ENCODE measurements around the gene POLR1B. TPM values are rescaled to one million over a fixed set of nuclear protein-coding genes. Genes with fewer than 3 reads are reported as not detected.
"Not testable (repeated sequence)": the region's sequence is repeated elsewhere in the genome, so short reads cannot be mapped to it uniquely, and the experiment has no call there.

The POLR1B gene
- total RNA-seq, 1 donor, result 10.5 TPM

GRCh38 chr2:112547333-112547732 is 5.1 kb downstream of the POLR1B start:
- no peaks in the 10 kb centered on the region for H3K9me3 ChIP-seq (ENCODE audit: low read depth, low read length)
- peaks cover 36% of the 10 kb centered on the region for H3K79me2 ChIP-seq (ENCODE audit: insufficient read depth, low read length)
- no peaks in the 10 kb centered on the region for H3K27me3 ChIP-seq (ENCODE audit: insufficient read depth, low read length)
- TF ChIP-seq, protein P1, sequence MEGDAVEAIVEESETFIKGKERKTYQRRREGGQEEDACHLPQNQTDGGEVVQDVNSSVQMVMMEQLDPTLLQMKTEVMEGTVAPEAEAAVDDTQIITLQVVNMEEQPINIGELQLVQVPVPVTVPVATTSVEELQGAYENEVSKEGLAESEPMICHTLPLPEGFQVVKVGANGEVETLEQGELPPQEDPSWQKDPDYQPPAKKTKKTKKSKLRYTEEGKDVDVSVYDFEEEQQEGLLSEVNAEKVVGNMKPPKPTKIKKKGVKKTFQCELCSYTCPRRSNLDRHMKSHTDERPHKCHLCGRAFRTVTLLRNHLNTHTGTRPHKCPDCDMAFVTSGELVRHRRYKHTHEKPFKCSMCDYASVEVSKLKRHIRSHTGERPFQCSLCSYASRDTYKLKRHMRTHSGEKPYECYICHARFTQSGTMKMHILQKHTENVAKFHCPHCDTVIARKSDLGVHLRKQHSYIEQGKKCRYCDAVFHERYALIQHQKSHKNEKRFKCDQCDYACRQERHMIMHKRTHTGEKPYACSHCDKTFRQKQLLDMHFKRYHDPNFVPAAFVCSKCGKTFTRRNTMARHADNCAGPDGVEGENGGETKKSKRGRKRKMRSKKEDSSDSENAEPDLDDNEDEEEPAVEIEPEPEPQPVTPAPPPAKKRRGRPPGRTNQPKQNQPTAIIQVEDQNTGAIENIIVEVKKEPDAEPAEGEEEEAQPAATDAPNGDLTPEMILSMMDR (IDR thresholded peaks at IDR 0.05; ENCODE audit: extremely low read depth, low read depth, low read length), result no peak
- H2AFZ ChIP-seq (ENCODE audit: low read length), result no peak overlapping the region
- peaks cover 8% of the 10 kb centered on the region for H3K4me1 ChIP-seq (ENCODE audit: insufficient read depth, low read length)
- no peak overlapping the region for H3K27ac ChIP-seq (ENCODE audit: low read depth, low read length)
- no peak for DNase-seq (ENCODE audit: insufficient read length, low spot score, missing footprints)
- no peak overlapping the region for H3K4me2 ChIP-seq (ENCODE audit: insufficient read depth, low read length)
- H3K36me3 ChIP-seq (ENCODE audit: insufficient read depth, low read length), result peaks cover 37% of the 10 kb centered on the region
- H4K20me1 ChIP-seq (ENCODE audit: insufficient read depth, low read length), result no peaks in the 10 kb centered on the region
- no peak overlapping the region for H3K4me3 ChIP-seq (ENCODE audit: insufficient read depth, low read length)

DNA sequence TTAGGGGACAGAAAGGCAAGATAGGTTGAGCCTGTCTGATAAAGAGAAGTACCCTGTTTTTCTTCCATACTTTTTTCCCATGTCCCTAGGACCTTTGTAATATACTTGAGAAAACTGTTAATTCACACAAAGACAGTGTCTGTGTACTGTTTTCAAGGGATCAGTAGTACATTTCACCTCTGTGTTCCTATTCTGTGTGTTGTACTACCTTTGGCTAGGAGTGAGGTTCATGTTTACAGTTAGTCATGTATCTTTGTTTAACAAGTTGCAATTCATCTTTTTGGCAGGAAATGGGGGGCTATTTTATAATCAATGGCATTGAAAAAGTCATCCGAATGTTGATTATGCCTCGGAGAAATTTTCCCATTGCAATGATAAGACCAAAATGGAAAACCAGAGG is 6.7 kb downstream of the POLR1B start:
- Histone ChIP-seq H3K27me3 (ENCODE audit: insufficient read depth, low read length) (no peaks in the 10 kb centered on the region), H3K9me3 (ENCODE audit: low read depth, low read length) (no peaks in the 10 kb centered on the region), H3K4me3 (ENCODE audit: insufficient read depth, low read length) (no peak overlapping the region), H3K4me1 (ENCODE audit: insufficient read depth, low read length) (no peaks in the 10 kb centered on the region), H3K79me2 (ENCODE audit: insufficient read depth, low read length) (peaks cover 20% of the 10 kb centered on the region), H3K4me2 (ENCODE audit: insufficient read depth, low read length) (no peak overlapping the region), H2AFZ (ENCODE audit: low read length) (no peak overlapping the region), H3K27ac (ENCODE audit: low read depth, low read length) (no peak overlapping the region), H4K20me1 (ENCODE audit: insufficient read depth, low read length) (no peaks in the 10 kb centered on the region), H3K36me3 (ENCODE audit: insufficient read depth, low read length) (peaks cover 41% of the 10 kb centered on the region)
- TF ChIP-seq, protein P1 (IDR thresholded peaks at IDR 0.05; ENCODE audit: extremely low read depth, low read depth, low read length), result no peak
- DNase-seq (ENCODE audit: insufficient read length, low spot score, missing footprints), result no peak

DNA sequence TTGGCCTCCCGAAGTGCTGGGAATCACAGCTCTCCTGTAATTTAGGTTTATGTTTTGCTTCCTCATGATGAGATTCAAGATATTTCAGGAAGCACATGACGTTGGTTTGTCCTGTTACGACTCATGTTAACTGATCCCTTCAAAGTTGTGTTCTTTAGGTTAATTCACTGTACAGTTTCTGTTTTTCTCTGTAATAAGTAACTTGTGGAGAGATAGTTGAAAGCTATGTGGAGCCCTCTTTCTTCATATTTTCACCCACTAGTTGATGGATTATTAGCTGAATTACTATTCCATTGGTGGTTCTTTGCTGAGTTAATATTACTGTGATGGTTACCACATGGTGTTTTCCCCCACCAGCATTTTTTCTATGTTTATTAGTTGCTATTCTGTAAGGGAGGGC is 23.8 kb downstream of the POLR1B start:
- Histone ChIP-seq H3K4me2 (ENCODE audit: insufficient read depth, low read length) (no peak overlapping the region), H3K27me3 (ENCODE audit: insufficient read depth, low read length) (no peaks in the 10 kb centered on the region), H3K9me3 (ENCODE audit: low read depth, low read length) (no peaks in the 10 kb centered on the region), H2AFZ (ENCODE audit: low read length) (no peak overlapping the region), H3K27ac (ENCODE audit: low read depth, low read length) (no peak overlapping the region), H3K4me1 (ENCODE audit: insufficient read depth, low read length) (no peaks in the 10 kb centered on the region), H3K36me3 (ENCODE audit: insufficient read depth, low read length) (peaks cover 46% of the 10 kb centered on the region), H4K20me1 (ENCODE audit: insufficient read depth, low read length) (no peaks in the 10 kb centered on the region), H3K79me2 (ENCODE audit: insufficient read depth, low read length) (no peaks in the 10 kb centered on the region), H3K4me3 (ENCODE audit: insufficient read depth, low read length) (no peak overlapping the region)
- no peak for DNase-seq (ENCODE audit: insufficient read length, low spot score, missing footprints)
- TF ChIP-seq, protein P1 (IDR thresholded peaks at IDR 0.05; ENCODE audit: extremely low read depth, low read depth, low read length), result no peak

GRCh38 chr2:112566508-112566907 is 24.2 kb downstream of the POLR1B start:
- not testable (repeated sequence) for H3K9me3 ChIP-seq (ENCODE audit: low read depth, low read length); DNase-seq (ENCODE audit: insufficient read length, low spot score, missing footprints); H3K4me2 ChIP-seq (ENCODE audit: insufficient read depth, low read length); H3K79me2 ChIP-seq (ENCODE audit: insufficient read depth, low read length); H3K4me1 ChIP-seq (ENCODE audit: insufficient read depth, low read length); H3K27ac ChIP-seq (ENCODE audit: low read depth, low read length); H2AFZ ChIP-seq (ENCODE audit: low read length); H4K20me1 ChIP-seq (ENCODE audit: insufficient read depth, low read length); H3K27me3 ChIP-seq (ENCODE audit: insufficient read depth, low read length); H3K4me3 ChIP-seq (ENCODE audit: insufficient read depth, low read length)
- H3K36me3 ChIP-seq (ENCODE audit: insufficient read depth, low read length), result peaks cover 46% of the 10 kb centered on the region

All from osteoblast (primary cell).